Measurements from ENCODE around the gene SETD4. TPM values are rescaled to one million over a fixed set of nuclear protein-coding genes. Genes with fewer than 3 reads are reported as not detected.

The SETD4 gene
- total and polyA plus RNA-seq, 2 of the 13 experiments (the other 11 are each of a cell fraction or from before 2014, with no cell fraction given), result 7.1 to 14.4 TPM

- Histone ChIP-seq H2AFZ (ENCODE audit: low read length) (no peak overlapping the region), H3K9ac (ENCODE audit: insufficient read depth, low read depth, low read length) (peak overlapping the region; percentile 78), H3K4me3 (replicated peaks in 1 of 3; ENCODE audit: insufficient read depth in 1 of 3, low read depth in 2 of 3, low read length in 3 of 3) (peak overlapping the region; percentile 80 to 96 (median 82)), H3K4me2 (ENCODE audit: low read depth, low read length) (peak overlapping the region; percentile 85), H3K9me3 (ENCODE audit: low read length) (no peaks in the 10 kb centered on the region), H3K79me2 (ENCODE audit: insufficient read depth, low read length) (peaks cover 7% of the 10 kb centered on the region), H3K27me3 (ENCODE audit: control insufficient read depth in 1 of 2, insufficient read depth in 2 of 2, low read length in 2 of 2) (no peaks in the 10 kb centered on the region), H3K27ac (ENCODE audit: extremely low read length, insufficient read depth, low read length) (peak overlapping the region; percentile 80), H4K20me1 (ENCODE audit: insufficient read depth, low read length) (no peaks in the 10 kb centered on the region), H3K36me3 (replicated peaks in 1 of 2; ENCODE audit: control insufficient read depth in 1 of 2, insufficient read depth in 2 of 2, low read length in 2 of 2) (peaks cover 17 to 37% of the 10 kb centered on the region in 2 experiments; a peak in 4 of 5 replicates), H3K4me1 (ENCODE audit: insufficient read depth, low read length) (peaks cover 35% of the 10 kb centered on the region)
- CTCF ChIA-PET (ENCODE audit: low intra/inter-chr PET ratio, low total read pairs), result no interaction called here
- DNase-seq (ENCODE audit: low spot score) (no peak), FAIRE-seq (no peak), ATAC-seq (peak; percentile 82)
- intact Hi-C loops (cut with micrococcal nuclease; ENCODE audit: unreplicated experiment) (loop anchor here (5.0 kb wide), 1 partner anchor 53 kb away; no protein-coding TSS in a partner anchor), in situ Hi-C loops (cut with HindIII; ENCODE audit: extremely low pct_ligation_motif_present, low pct_unique_long_range_greater_than_20kb) (no loop called here)
- POLR2A ChIA-PET, result interaction anchor here (0.7 to 2.3 kb wide), 6 partner anchors 11 to 1170 kb away, joined by 4 to 23 read pairs (median 12); partner anchors contain the start of gene CBR1
- WGBS (ENCODE audit: low lambda C conversion rate), result 8% methylated on average over 2 of the region's 34 CpGs
- BruUV-seq (replicated peaks), result TSS peak; percentile 54
- TF ChIP-seq ZXDC (CRISPR knock-in tag; IDR thresholded peaks at IDR 0.05) (no peak), RBM22 (optimal IDR thresholded peaks at IDR 0.05; ENCODE audit: low read length) (no peak), ZBTB40 (IDR thresholded peaks at IDR 0.05) (no peak), ZBTB40 (CRISPR knock-in tag; IDR thresholded peaks at IDR 0.05) (no peak; the same call in 1 of the 2 replicates), ZNF234 (CRISPR knock-in tag; conservative IDR thresholded peaks at IDR 0.05) (peak; percentile 85; the same call in 1 of the 2 replicates), SRSF1 (optimal IDR thresholded peaks at IDR 0.05; ENCODE audit: low read depth, low read length) (peak; percentile 3), ZNF761 (CRISPR knock-in tag; conservative IDR thresholded peaks at IDR 0.05) (no peak), PLRG1 (conservative IDR thresholded peaks at IDR 0.05) (no peak), BCL6 (CRISPR knock-in tag; IDR thresholded peaks at IDR 0.05) (no peak)
- TF ChIP-seq, protein P1, sequence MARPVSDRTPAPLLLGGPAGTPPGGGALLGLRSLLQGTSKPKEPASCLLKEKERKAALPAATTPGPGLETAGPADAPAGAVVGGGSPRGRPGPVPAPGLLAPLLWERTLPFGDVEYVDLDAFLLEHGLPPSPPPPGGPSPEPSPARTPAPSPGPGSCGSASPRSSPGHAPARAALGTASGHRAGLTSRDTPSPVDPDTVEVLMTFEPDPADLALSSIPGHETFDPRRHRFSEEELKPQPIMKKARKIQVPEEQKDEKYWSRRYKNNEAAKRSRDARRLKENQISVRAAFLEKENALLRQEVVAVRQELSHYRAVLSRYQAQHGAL (CRISPR knock-in tag; IDR thresholded peaks at IDR 0.05; ENCODE audit: not compliant biosample characterization), result no peak
- TF ChIP-seq, protein P2, sequence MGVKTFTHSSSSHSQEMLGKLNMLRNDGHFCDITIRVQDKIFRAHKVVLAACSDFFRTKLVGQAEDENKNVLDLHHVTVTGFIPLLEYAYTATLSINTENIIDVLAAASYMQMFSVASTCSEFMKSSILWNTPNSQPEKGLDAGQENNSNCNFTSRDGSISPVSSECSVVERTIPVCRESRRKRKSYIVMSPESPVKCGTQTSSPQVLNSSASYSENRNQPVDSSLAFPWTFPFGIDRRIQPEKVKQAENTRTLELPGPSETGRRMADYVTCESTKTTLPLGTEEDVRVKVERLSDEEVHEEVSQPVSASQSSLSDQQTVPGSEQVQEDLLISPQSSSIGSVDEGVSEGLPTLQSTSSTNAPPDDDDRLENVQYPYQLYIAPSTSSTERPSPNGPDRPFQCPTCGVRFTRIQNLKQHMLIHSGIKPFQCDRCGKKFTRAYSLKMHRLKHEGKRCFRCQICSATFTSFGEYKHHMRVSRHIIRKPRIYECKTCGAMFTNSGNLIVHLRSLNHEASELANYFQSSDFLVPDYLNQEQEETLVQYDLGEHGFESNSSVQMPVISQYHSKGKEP (CRISPR knock-in tag; IDR thresholded peaks at IDR 0.05), result no peak
Observed at GRCh38 chr21:36059823-36060158, 535 bp downstream of the SETD4 start.

Measured in HepG2 (cell line).